ENCODE measurements around the gene EBPL. TPM values are rescaled to one million over a fixed set of nuclear protein-coding genes. Genes with fewer than 3 reads are reported as not detected.

EBPL gene
- total RNA-seq, 4 donors from 2014 or later, result 36.1 to 51.7 (median 39.6) TPM

DNA sequence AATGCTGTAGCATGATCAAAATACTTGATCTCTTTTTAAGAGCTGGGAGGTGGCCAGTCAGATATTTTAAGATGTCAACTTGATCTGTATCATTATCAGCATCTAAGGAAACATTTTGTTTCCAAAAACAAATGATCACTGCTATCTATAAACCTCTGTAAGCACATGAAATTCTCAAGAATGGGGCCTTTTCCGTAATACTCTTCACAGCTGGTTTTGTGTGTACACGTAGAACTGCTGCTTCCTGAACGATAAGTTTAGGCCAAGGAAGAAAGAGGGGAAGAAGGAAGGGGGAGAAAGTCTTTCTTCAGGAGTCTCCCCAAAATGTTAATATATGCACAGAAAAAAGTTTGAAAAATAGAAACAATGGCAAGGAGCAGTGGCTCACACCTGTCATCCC lies 37.3 kb downstream of the EBPL start:
- ATAC-seq (ENCODE audit: low FRiP score), result no peak
- TF ChIP-seq, protein P1, sequence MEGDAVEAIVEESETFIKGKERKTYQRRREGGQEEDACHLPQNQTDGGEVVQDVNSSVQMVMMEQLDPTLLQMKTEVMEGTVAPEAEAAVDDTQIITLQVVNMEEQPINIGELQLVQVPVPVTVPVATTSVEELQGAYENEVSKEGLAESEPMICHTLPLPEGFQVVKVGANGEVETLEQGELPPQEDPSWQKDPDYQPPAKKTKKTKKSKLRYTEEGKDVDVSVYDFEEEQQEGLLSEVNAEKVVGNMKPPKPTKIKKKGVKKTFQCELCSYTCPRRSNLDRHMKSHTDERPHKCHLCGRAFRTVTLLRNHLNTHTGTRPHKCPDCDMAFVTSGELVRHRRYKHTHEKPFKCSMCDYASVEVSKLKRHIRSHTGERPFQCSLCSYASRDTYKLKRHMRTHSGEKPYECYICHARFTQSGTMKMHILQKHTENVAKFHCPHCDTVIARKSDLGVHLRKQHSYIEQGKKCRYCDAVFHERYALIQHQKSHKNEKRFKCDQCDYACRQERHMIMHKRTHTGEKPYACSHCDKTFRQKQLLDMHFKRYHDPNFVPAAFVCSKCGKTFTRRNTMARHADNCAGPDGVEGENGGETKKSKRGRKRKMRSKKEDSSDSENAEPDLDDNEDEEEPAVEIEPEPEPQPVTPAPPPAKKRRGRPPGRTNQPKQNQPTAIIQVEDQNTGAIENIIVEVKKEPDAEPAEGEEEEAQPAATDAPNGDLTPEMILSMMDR (IDR thresholded peaks at IDR 0.05), result no peak
- DNase-seq (ENCODE audit: low spot score), result no peak

DNA sequence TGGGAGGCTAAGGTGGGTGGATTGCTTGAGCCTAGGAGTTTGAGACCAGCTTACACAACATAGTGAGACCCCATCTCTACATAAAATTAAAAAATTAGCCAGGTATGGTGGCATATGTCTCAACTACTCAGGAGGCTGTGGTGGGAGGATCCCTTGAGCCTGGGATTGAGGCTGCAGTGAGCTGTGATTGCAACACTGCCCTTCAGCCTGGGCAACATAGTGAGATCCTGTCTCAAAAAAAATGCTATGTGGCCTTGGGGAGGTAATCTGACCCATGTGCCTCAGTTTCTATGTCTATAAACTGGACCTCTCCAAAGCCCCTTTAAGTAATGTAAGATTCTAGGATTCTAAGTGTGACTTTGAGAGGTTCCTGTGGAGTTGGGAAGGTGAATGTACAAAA lies 37.8 kb downstream of the EBPL start:
- TF ChIP-seq, protein P1 (IDR thresholded peaks at IDR 0.05), result no peak
- ATAC-seq (ENCODE audit: low FRiP score), result no peak
- DNase-seq (ENCODE audit: low spot score), result no peak

DNA sequence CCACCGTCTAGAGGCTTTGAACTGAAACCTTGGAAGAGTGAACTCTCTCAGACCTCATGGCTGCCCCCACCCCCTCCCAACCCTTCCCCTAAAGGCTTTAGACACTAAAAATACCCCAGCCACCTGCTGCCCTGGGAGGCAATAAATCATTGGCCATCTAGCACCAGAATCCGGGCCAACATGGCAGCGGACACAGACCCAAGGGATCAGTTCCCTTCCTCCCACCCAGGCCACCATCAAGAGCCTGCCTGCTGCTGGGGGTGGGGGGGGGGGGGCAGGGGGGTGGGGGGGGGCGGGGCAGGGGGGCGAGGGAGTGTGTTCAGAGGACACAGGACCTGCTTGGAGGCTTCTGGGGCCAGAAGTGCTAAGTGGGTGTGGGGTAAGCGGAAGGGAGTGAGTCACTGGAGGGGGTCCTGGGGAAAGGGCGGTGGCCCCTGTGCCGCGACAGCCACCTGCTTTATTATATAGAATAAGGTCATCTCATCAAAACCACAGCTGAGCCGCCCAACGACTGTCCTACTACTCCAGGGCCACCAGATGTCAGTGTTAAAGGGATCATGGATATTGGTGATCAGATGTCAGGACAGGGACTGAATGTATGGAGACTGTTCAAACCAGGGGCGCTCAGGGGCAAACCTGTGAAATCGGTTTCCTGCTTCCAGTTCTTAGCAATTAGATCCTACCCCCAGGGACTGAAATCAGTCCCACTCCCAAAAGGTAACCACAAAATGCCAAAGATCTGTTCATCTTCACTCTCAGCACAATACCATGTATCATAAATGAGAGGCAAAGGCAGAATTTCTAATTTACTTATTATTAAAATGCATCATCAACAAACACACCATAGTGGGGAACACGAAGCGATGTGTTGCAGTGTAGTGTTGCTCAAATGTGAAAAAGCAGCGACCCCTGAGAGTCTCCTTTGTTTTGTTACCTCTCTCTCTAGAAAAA lies 38.7 kb downstream of the EBPL start:
- no peak for DNase-seq (ENCODE audit: low spot score)
- TF ChIP-seq, protein P1 (IDR thresholded peaks at IDR 0.05), result no peak
- no peak for ATAC-seq (ENCODE audit: low FRiP score)

DNA sequence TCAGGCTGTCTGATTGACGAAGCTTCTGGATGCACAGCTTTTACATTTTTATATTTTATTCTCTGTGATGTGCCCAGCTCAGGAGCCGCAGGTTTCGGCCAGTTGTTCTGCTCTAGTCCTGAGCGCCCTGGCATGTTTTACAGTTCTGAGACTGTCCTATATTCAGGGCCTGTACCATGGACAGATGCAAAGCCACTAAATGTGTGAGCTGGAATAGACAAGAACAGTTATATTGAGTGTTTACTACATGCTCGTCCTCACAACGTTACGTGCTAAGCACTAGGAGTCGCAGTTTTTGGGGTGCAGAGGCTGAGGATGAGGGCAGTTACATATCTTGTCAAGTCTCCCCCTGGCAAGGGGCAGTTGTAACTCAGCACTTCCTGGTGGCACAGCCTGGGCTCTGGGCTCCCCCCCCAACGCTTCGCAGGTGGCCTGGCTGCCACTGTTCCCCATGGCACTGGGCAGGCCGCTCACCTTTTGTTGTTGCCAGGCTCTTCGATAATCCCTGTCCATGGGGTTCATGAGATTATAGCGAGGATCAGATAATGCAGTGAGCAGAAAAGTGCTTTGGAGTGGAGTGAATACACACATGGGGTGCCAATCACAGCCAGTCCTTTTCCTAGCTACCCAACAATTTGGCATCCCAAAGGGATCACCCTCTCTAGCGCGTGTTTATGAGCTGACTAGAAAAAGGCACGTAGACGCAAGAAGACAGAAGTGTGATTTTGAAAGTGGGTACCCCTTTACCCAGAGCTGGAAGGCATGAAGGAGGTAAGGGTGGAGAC lies 39.5 kb downstream of the EBPL start:
- no peak for DNase-seq (ENCODE audit: low spot score)
- ATAC-seq (ENCODE audit: low FRiP score), result no peak
- TF ChIP-seq, protein P1 (IDR thresholded peaks at IDR 0.05), result no peak

DNA sequence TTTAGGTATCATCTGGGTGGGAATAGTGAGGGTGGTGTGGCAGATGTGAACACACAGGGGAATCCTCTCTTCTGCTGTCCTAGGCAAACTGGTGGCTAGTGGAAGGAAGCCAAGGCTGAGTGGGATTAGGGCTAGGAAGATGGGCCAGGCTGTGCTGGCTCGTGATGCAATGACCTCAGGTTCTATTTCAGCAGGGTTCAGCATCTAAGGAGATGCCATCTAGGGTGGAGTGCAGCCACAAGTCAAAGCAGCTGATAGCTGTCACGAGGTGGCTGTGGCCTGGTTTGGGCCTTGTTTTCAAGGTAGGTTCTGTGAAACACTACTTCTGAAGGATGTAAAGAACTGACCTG lies 41.3 kb downstream of the EBPL start:
- ATAC-seq (ENCODE audit: low FRiP score) (no peak), DNase-seq (ENCODE audit: low spot score) (no peak)
- TF ChIP-seq, protein P1 (IDR thresholded peaks at IDR 0.05), result no peak

DNA sequence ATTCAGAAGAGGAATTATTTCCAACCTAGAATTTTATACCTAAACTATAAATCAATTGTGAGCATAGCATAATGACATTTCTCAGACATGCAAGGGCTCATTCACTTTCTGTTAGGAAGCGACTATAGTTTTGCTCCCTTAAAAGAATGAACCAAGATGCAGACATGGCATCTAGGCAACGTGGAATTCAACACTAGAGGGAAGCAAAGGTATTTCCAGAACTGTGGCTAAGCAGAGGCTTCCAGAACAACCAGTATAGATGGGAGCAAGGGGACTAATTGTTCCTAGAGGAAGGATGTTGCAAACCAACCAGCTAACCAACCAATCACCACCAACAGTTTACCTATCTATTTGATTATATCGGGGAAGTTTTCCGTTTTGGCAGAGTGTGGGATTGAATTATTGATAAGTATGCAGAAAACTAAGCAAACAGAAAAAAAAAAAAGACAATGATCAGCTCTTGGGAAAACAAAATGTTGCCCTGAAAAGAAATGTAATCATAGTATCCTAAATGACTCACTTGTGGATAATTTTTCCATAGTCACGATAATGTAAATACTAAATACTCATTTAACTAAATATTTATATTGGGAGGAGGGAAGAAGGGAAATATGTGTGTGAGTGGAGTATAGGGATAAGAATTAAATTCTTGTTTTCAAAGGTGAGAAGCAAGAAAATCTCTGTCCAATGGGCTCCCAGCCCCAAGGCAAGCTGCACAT lies 41.9 kb downstream of the EBPL start:
- ATAC-seq (ENCODE audit: low FRiP score) (no peak), DNase-seq (ENCODE audit: low spot score) (no peak)
- TF ChIP-seq, protein P1 (IDR thresholded peaks at IDR 0.05), result no peak

Data from omental fat pad (tissue), 4 donors.